ENCODE measurements around the gene ZBTB9.
A peak's percentile ranks its signal among the peaks of the same experiment; 100 is the strongest.

Gene ZBTB9

GRCh38 chr6:33418690-33419291, 35.6 kb upstream of the ZBTB9 start:
- DNase-seq, result peak; percentile 63

- peak; percentile 48 for DNase-seq
Measured at GRCh38 chr6:33419580-33420490, 34.5 kb upstream of the ZBTB9 start, which contains the start of gene SYNGAP1. Gene SYNGAP1, plus strand, starts transcription at chr6:33420065. Its CDS starts 200 bp downstream, at chr6:33420265.

- no peak for DNase-seq
Measured at GRCh38 chr6:33420491-33421343, 33.7 kb upstream of the ZBTB9 start.

- no peak for DNase-seq
Measured at GRCh38 chr6:33421344-33421643, 33.1 kb upstream of the ZBTB9 start.

- no peak for DNase-seq
Measured at GRCh38 chr6:33423777-33424176, 30.6 kb upstream of the ZBTB9 start.

- no peak for DNase-seq
Measured at GRCh38 chr6:33424855-33425667, 29.3 kb upstream of the ZBTB9 start.

- peak; percentile 79 for DNase-seq
Measured at GRCh38 chr6:33425668-33426577, 28.5 kb upstream of the ZBTB9 start.

- DNase-seq, result no peak
Measured at GRCh38 chr6:33426590-33427511, 27.5 kb upstream of the ZBTB9 start.

- DNase-seq, result peak; percentile 54
Measured at GRCh38 chr6:33427585-33428223, 26.7 kb upstream of the ZBTB9 start.

- peak; percentile 49 for DNase-seq
Measured at GRCh38 chr6:33428224-33428965, 26.0 kb upstream of the ZBTB9 start.

GRCh38 chr6:33428966-33429749, 25.2 kb upstream of the ZBTB9 start:
- DNase-seq, result no peak

GRCh38 chr6:33429750-33430052, 24.7 kb upstream of the ZBTB9 start:
- no peak for DNase-seq

- DNase-seq, result no peak
Measured at GRCh38 chr6:33430334-33430733, 24.0 kb upstream of the ZBTB9 start.

- DNase-seq, result peak; percentile 82
Measured at GRCh38 chr6:33430991-33431879, 23.1 kb upstream of the ZBTB9 start.

GRCh38 chr6:33431880-33432541, 22.4 kb upstream of the ZBTB9 start:
- DNase-seq, result no peak

- DNase-seq, result no peak
Measured at GRCh38 chr6:33432546-33432945, 21.8 kb upstream of the ZBTB9 start.

Data from stimulated activated CD4-positive, alpha-beta T cell treated with anti-CD3 and anti-CD28 coated beads, Interleukin-4, amount 100 ng/mL, for 24 hours (primary cell).